HG02981 (cell line): ENCODE data around the gene ERICH6.

Experiments used
- ATAC-seq: cut with Tn5 transposase; IDR thresholded peaks from one replicate; pipeline ENCODE4 v1.9.1; 2021; ENCODE audit warnings: mild to moderate bottlenecking, moderate library complexity; ENCODE audit not compliant: unreplicated experiment

The ERICH6 gene

DNA sequence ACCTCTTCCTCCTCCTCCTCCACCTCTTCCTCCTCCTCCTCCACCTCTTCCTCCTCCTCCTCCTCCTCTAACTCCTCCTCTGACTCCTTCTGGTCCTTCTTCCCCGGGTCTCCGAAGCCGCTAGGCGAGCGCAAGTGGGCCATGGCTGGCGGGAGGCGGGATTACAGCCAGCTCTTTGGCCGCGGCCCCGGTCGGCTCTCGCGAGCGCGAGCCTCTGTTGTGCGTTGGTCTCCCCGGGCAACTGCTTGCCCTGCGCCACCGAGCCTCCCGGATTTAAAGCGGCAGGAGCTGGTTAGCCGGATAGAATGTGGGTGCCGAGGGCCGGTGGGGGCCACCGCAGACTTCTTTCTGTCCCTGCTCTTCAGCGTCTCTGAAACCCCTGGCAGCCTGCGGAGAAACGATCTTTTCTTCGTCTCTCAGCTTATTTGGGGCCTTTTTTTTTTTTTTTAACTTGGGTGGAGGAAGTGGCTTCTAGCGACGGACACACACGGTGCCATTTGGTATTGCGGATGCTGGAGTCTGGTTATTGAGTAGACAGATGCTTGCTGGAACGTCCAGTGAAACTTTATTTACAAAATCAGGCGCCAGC, at the start of gene ERICH6:
Gene ERICH6 (minus strand): TSS at position 165 of the 589 bp plus-strand sequence. CDS start 22 bp downstream, at position 143.
- ATAC-seq: peak; percentile 99

GRCh38 chr3:150751781-150752263, 48.1 kb upstream of the ERICH6 start:
- no peak for ATAC-seq

DNA sequence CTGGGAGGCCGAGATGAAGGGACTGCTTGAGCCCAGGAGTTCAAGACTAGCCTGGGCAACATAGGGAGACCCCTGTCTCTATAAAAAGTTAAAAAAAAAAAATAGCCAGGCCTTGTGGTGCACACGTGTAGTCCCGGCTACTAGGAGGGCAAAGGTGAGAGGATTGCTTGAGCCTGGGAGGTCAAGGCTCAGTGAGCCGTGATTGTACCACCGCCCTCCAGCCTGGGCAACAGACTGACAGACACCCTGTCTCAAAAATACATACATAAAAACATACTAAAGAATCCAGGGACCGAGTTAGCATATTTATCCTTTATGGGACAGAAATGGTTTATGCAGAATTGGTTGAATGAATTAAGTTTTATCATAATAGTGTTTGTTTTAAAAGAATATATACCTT, 45.5 kb upstream of the ERICH6 start:
- no peak for ATAC-seq

GRCh38 chr3:150748684-150749047, 44.9 kb upstream of the ERICH6 start:
- ATAC-seq: no peak

DNA sequence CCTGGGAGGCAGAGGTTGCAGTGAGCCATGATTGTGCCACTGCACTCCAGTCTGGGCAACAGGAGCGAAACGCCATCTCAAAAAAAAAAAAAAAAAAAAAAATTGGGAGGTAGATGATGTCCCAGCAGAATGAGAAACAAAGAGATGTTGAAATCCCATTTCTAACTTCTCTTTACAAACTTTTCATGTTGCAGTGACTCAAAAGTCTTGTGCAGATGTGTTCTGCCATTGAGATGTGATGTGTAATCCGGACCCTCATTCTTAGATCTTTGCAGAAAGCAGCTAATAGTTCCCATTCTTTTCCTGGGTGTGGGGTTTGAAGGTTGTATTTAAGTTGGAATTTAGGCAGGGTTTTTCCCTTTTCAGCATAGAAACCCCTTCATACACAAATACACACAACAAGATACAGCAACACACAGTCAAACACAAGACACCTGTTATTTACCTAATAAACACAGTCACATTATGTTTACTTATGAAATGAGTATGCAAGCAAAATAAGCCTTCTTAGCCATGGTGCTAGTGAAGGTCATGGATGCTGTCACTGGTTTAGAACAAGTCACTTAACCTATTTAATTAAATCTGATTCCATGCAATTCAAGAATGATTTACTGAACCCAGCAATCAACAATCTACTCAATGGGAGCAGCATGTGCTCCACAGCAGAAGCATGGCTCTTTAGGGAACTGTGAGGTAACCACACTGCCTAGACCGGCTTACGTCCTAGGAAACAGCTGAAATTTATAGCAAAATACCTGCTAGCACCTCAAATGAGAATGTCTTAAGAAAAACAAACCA, 44.4 kb upstream of the ERICH6 start:
- ATAC-seq: no peak

DNA sequence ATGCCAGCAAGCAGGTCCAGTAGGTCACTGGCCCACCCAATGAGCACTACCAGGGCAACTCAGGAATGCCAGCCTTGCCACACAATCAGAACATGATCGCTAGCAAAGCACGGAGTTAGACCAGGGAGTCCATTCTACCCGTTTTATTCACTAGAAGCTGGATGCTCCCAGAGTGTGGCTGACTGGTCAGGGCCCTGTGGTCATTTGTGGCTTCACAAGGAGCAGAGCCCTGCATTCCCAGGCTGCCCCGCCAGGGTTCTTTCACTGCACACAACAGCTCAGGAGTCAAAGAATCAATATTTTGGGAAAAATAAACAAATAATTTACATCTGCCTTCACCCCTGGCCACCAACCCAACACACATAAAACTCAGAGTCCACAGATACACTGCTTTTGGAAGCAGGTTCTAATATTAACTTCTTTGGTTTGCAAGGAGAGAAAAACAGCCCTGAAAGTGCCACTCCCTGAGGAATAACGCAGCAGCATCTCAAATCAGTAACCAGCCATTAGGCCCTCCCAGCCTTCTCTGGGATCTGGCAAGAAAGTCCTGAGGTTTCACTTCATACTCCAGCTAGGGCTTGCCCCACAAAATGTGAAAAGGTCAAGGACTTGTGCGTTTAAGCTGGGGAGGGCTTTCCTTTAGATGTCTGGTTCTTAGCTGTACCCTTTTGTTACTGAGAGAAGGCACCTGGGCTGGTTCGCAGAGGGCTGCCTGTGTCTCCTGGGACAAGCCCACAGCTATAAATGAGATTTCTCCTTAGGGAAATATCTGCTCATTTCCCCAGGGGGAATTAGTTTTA, 43.3 kb upstream of the ERICH6 start:
- no peak for ATAC-seq

- no peak for ATAC-seq
These were observed 42.1 kb upstream of the ERICH6 start for GRCh38 chr3:150745832-150746231.

DNA sequence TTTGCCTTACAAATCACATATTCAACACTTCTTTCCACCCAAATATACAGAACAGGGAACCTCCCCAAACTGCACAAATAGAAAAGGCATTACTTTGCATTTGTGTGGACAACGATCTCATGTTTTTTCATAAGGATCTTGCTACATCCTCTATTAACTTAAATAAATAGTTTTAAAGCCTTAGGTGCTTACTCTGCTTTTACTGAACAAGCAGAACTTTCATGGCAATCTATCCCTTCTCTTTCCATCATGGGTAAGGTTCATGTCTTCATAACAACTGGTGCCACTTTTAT, 41.1 kb upstream of the ERICH6 start:
- ATAC-seq: no peak

DNA sequence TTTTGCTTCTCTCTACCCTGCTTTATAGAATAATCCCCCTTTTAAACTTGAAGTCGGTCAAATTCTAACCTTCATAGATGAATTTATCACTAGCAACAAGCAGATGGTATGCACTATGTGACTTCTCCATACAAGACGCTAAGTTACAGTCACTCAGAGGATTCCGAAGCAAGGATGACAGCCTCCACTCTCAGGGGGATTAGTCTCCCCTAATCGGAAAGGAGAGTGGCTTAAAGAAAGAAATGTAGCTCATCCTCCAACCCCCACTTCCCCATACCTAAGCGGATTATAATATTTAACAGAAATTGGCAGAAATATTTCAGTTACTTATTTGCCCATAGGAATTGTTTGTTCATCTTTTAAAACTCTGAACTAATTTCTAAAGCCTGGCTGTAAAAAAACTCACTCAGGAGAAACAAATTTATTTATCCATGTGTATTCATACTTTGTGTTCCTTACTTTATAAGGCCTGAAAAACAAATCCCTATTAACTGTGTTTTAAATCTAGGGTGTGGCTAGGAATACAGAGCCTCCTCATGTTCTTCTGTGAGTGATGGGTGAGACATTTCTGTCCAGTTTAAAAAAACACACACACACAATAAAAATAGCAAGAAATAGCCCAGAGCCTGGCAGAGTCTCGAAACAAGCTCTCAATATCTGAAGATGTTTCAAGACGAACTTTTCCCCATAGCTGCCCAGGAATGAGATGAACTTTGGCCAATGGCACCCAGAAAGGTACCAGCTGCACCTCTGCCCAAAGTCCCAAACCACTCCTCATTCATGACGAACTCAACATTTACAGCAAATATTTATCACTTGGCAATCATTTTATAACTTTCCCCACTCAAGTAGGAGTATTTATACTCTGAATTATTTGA, 40.6 kb upstream of the ERICH6 start:
- ATAC-seq: no peak

- ATAC-seq: no peak
These were observed 39.8 kb upstream of the ERICH6 start for GRCh38 chr3:150743508-150743907.

- ATAC-seq: no peak
These were observed 39.0 kb upstream of the ERICH6 start for GRCh38 chr3:150742679-150743078.

DNA sequence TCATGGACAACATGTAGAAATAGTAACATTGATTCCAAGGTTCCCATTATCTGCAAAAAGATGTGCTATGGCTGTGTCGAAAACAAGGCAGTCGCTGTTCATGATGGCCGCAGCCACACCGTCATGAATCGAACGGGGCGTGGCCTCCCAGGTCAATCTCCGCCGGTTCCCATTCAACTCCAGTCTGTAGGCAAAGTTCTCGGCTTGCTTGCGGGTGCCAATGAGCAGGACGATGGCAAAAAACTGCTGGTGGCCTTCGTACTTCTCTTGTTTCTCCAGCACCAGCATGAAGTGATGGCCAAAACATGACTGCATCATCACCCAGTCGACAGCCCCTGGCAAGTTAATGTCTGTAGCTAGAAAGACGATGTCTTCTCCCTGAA, 38.4 kb upstream of the ERICH6 start:
- ATAC-seq: no peak

- ATAC-seq: no peak
These were observed 37.9 kb upstream of the ERICH6 start for GRCh38 chr3:150741497-150742140.

DNA sequence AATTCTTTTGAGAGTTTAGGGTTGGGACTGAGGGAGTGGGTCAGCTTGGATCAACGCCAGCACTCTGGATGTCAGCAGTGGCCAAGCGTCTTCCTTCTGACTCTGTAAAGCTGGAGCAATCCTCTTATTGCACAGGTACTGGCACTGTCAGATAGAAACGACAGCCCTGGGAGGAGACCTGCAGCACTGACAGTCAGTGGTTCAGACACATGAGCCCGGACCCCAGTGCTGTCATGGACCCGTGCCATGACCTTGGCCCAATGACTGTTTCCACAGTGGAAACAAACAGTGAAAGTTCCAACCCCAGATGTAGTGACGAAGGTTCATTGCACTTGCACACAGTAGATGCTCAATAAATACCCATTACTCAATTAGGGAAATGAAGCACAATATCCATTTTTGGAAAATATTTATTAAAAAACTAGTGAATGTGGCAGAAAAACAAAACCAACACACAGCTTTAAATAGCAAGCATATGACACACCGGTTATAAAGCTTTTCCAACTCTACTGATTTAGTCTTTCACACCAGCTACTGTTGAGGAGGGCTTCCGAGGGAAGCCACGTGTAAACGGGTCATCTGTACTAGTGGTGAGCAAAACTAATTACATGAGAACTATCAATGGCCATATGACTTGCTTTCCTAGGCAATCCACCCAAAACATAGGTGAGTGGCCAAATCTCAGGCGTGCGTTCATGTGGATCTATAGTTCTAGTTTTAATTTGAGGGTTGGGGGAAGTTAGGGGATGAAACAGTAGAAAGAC, 37.2 kb upstream of the ERICH6 start:
- ATAC-seq: no peak

DNA sequence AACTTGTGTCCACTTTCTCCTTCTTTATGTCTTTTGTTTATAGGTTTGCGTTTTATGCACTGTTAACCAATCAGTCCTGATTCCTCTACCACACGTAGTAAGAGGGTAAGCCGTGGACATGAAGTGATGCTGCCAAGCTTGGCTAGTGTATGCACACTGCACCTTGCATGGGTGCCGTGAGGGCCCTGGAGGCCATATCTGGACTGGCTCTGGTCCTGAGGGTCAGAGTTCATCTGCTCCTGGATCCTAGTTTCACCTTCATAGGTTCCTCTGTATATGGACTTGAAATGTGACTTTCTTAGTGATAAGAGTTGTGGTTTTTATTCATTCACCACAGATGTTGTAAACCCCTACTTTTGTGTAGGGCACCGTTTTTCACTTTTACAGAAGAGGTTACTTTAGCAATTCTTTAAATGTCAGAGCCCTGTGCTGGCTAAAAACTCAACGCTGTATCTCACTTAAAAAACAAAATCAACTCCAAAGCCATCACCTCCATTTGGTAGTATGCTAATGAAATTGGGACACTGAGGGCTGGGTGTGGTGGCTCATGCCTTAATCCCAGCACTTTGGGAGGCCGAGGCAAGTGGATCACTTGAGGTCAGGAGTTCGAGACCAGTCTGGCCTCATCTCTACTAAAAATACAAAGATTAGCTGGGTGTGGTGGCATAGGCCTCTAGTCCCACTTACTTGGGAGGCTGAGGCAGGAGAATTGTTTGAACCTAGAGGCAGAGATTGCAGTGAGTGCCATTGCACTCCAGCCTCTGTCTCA, 36.3 kb upstream of the ERICH6 start:
- peak; percentile 25 for ATAC-seq

GRCh38 chr3:150739200-150739863, 35.6 kb upstream of the ERICH6 start:
- peak; percentile 30 for ATAC-seq

- ATAC-seq: no peak
These were observed 35.0 kb upstream of the ERICH6 start for GRCh38 chr3:150738688-150739087.

DNA sequence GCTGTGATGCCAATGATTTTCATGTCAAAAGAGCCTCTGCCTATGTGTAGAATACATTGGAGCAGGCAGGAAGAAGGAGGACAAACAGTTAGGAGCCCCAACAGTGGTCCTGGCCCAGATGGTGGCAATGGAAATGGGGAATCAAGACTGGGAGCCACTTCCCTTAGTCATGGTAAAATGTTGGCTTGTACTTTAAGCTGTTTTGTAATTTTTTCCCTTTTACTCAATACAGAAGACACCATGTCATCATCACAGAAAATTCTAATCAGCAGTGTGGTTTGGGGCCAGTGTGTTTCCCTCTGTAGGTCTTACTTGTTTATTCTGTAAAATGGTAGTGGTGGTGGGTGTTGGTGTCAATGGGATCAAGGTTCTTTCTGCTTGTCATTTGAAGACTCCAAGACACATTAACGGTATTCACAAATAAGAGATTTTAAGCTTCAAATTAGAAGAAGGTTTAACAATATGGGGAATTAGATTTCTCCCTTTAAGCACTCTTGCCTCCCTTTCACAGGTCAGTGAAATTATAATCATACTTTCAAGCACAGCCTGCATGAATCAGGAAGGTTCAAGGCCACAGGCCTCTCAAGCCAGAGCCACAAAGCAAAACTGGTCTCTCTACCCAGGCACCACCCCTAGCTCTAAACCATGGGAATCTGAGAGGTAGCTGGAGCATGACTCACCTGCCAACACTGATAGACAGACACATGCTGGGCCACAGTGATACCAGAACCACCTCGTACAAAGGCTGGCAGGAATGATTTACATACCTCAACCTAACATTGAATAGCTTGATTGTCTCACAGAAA, 34.4 kb upstream of the ERICH6 start:
- peak; percentile 56 for ATAC-seq
